IMR-90 (cell line): ENCODE measurements around the gene MAPK8IP3. TPM values are rescaled to one million over a fixed set of nuclear protein-coding genes. Genes with fewer than 3 reads are reported as not detected.

Experiments
- ATAC-seq: fragments of 200-7000 bp; cut with Tn5 transposase; 2 replicates; pipeline ENCODE4 v1.9.1; 2020; ENCODE audit warnings: low read depth, mild to moderate bottlenecking, moderate library complexity
- BruUV-seq: library from RNA; stranded (reverse); fragments of 400-500 nt; replicated peaks from 2 replicates; lab custom pipeline; 2021; lab: Mats Ljungman, UMichigan
- CTCF ChIA-PET: fragments of 300-600 bp; formaldehyde crosslinking; extraction: SDS; loops from one replicate; lab custom pipeline; 2021; ENCODE audit warnings: antibody characterized with exemption; lab: Yijun Ruan, JAX
- POLR2A ChIA-PET: fragments of 300-600 bp; sonication (Branson Sonifier 250); formaldehyde crosslinking; loops from one replicate; lab custom pipeline; 2022; ENCODE audit warnings: antibody characterized with exemption; ENCODE audit not compliant: unreplicated experiment; lab: Charles Lee
- DNase-seq: peaks from one replicate; pipeline ENCODE4 v3.0.0; 2013
- H2AFZ ChIP-seq: replicated peaks from 2 replicates; pipeline ENCODE3; 2013; ENCODE audit warnings: low read length, mild to moderate bottlenecking; ENCODE audit not compliant: poor library complexity
- H2AK5ac ChIP-seq: 2 replicates; pipeline ENCODE4 v1.6.1; 2013; ENCODE audit warnings: low read depth, low read length, inconsistent platforms
- H2AK9ac ChIP-seq: replicated peaks from 2 replicates; pipeline ENCODE3; 2013; ENCODE audit warnings: mild to moderate bottlenecking, low read depth, low read length, moderate library complexity; ENCODE audit not compliant: poor library complexity
- H2BK120ac ChIP-seq: 2 replicates; pipeline ENCODE4 v1.6.1; 2013; ENCODE audit warnings: low read depth, low read length, inconsistent platforms
- H2BK15ac ChIP-seq: 3 replicates; pipeline ENCODE4 v1.6.1; 2013; ENCODE audit warnings: low read depth, low read length, inconsistent platforms
- H2BK20ac ChIP-seq: 2 replicates; pipeline ENCODE4 v1.6.1; 2013; ENCODE audit warnings: low read depth, mild to moderate bottlenecking, inconsistent platforms, low read length, moderate library complexity
- H2BK5ac ChIP-seq: 2 replicates; pipeline ENCODE4 v1.6.1; 2013; ENCODE audit warnings: mild to moderate bottlenecking, low read depth, low read length, inconsistent platforms; ENCODE audit not compliant: poor library complexity, severe bottlenecking
- H3K14ac ChIP-seq: replicated peaks from 2 replicates; pipeline ENCODE4 v1.6.1; 2013; ENCODE audit warnings: low read depth, low read length, inconsistent platforms
- H3K18ac ChIP-seq: 2 replicates; pipeline ENCODE4 v1.6.1; 2013; ENCODE audit warnings: low read depth, low read length, control low read depth
- H3K23ac ChIP-seq: 2 replicates; pipeline ENCODE4 v1.6.1; 2013; ENCODE audit warnings: low read depth, low read length, inconsistent platforms
- H3K27ac ChIP-seq: 2 replicates; pipeline ENCODE4 v1.5.1; 2013; ENCODE audit warnings: mild to moderate bottlenecking, control low read depth, low read length; ENCODE audit not compliant: insufficient read depth
- H3K27me3 ChIP-seq: 2 replicates; pipeline ENCODE4 v1.6.1; 2013; ENCODE audit warnings: low read length; ENCODE audit not compliant: control insufficient read depth, insufficient read depth
- H3K36me3 ChIP-seq: 2 replicates; pipeline ENCODE4 v1.6.1; 2013; ENCODE audit warnings: low read length, mixed read lengths; ENCODE audit not compliant: control insufficient read depth, insufficient read depth
- H3K4ac ChIP-seq: 2 replicates; pipeline ENCODE4 v1.6.1; 2013; ENCODE audit warnings: low read depth, low read length, inconsistent platforms
- H3K4me1 ChIP-seq: 2 replicates; pipeline ENCODE4 v1.6.1; 2013; ENCODE audit warnings: low read length, mixed read lengths; ENCODE audit not compliant: control insufficient read depth, insufficient read depth
- H3K4me2 ChIP-seq: 2 replicates; pipeline ENCODE4 v1.6.1; 2013; ENCODE audit warnings: low read depth, mild to moderate bottlenecking, control low read depth, low read length, moderate library complexity
- H3K4me3 ChIP-seq: 2 replicates; pipeline ENCODE4 v1.5.1; 2013; ENCODE audit warnings: low read depth, mild to moderate bottlenecking, control low read depth, low read length, moderate library complexity; ENCODE audit not compliant: insufficient read depth
- H3K56ac ChIP-seq: 2 replicates; pipeline ENCODE4 v1.6.1; 2013; ENCODE audit warnings: low read length, inconsistent platforms; ENCODE audit not compliant: insufficient read depth; ENCODE audit errors: extremely low read depth
- H3K79me1 ChIP-seq, 2 experiments: 2 replicates each; pipeline ENCODE4 v1.6.1; 2013; ENCODE audit warnings: low read length in 2 of 2, inconsistent platforms in 1 of 2, low read depth in 1 of 2
- H3K9ac ChIP-seq: 2 replicates; pipeline ENCODE4 v1.6.1; 2013; ENCODE audit warnings: low read depth, low read length, control low read depth
- H3K9me1 ChIP-seq: 2 replicates; pipeline ENCODE4 v1.6.1; 2013; ENCODE audit warnings: low read length, inconsistent platforms; ENCODE audit not compliant: insufficient read depth
- H3K9me3 ChIP-seq: 2 replicates; pipeline ENCODE4 v1.6.1; 2013; ENCODE audit warnings: low read length; ENCODE audit not compliant: control insufficient read depth, insufficient read depth
- H4K20me1 ChIP-seq: 2 replicates; pipeline ENCODE4 v1.6.1; 2013; ENCODE audit warnings: low read length, inconsistent platforms; ENCODE audit not compliant: insufficient read depth
- H4K5ac ChIP-seq: 2 replicates; pipeline ENCODE4 v1.6.1; 2013; ENCODE audit warnings: mild to moderate bottlenecking, low read depth, low read length, control low read depth
- H4K8ac ChIP-seq, 2 experiments: 2 replicates each; pipeline ENCODE4 v1.6.1; 2013; ENCODE audit warnings: low read depth in 2 of 2, low read length in 2 of 2, control low read depth in 1 of 2, inconsistent platforms in 1 of 2
- H4K91ac ChIP-seq: 2 replicates; pipeline ENCODE4 v1.6.1; 2013; ENCODE audit warnings: low read depth, low read length, inconsistent platforms; ENCODE audit not compliant: insufficient read depth
- CTCF ChIP-seq: conservative IDR thresholded peaks from 2 replicates; pipeline ENCODE4 v1.5.1; 2012; ENCODE audit warnings: mild to moderate bottlenecking, low read depth, low read length, improper control_type of control experiment
- ELK1 ChIP-seq: fragments of 150-350 bp; IDR thresholded peaks from 2 replicates; pipeline ENCODE4 v1.6.1; 2016; ENCODE audit warnings: low read depth, mild to moderate bottlenecking, low read length, moderate library complexity, borderline replicate concordance
- FOS ChIP-seq: fragments of 150-350 bp; IDR thresholded peaks from 2 replicates; pipeline ENCODE4 v1.6.1; 2016; ENCODE audit warnings: low read depth, low read length
- RAD21 ChIP-seq: IDR thresholded peaks from 2 replicates; pipeline ENCODE4 v1.6.1; 2012; ENCODE audit warnings: low read length, improper control_type of control experiment
- WGBS, 2 experiments: methylation state at CpG; one replicate each; pipeline versions ENCODE4 v1.1.5 to v1.1.7; 2013; ENCODE audit warnings: missing lambda C conversion rate in 2 of 2; ENCODE audit not compliant: insufficient read length in 1 of 2; ENCODE audit errors: extremely low coverage in 2 of 2; 5-methylcytosine and 5-hydroxymethylcytosine counted together
- dilution Hi-C: fragments of 300-500 bp; cut with HindIII; formaldehyde crosslinking; loops from one replicate; pipeline ENCODE4 v1.14.3; 2018; ENCODE audit warnings: low sequenced_read_pairs; ENCODE audit not compliant: unreplicated experiment
- in situ Hi-C: fragments of 300-500 bp; cut with MboI; formaldehyde crosslinking; loops from 3 replicates; pipeline ENCODE4 v1.14.3; 2019; ENCODE audit warnings: low sequenced_read_pairs, inconsistent platforms, mixed read lengths
- intact Hi-C: fragments of 100-400 bp; cut with micrococcal nuclease; formaldehyde crosslinking; loops from 2 replicates; pipeline ENCODE4 v1.10.0; 2022
- polyA plus RNA-seq, 3 experiments: library from polyadenylated mRNA; depleted of rRNA; stranded (reverse); fragments of >200 nt; gene quantifications; 2 replicates each; pipeline ENCODE4 v1.2.3, GENCODE V29; 2012; ENCODE audit warnings: low replicate concordance in 1 of 3
- total RNA-seq: library from RNA; depleted of rRNA; stranded (reverse); fragments of >200 nt; gene quantifications from 2 replicates; pipeline ENCODE4 v1.2.3, GENCODE V29; 2012

The MAPK8IP3 gene
- total and polyA plus RNA-seq, 2 of the 4 experiments (the other 2 are of a cell fraction): 17.0 to 69.1 TPM

GRCh38 chr16:1763521-1764511 lies 57.8 kb downstream of the MAPK8IP3 start:
- H4K91ac ChIP-seq: no peak overlapping the region
- TF ChIP-seq FOS (no peak), ELK1 (no peak), CTCF (peak; percentile 27; the same call in 1 of the 2 replicates), RAD21 (peak; percentile 37)
- in situ Hi-C loops (loop anchor here (5.0 kb wide), 1 partner anchor 52 kb away; no protein-coding TSS in a partner anchor), dilution Hi-C loops (no loop called here), intact Hi-C loops (no loop called here)
- no peak overlapping the region for H2AFZ ChIP-seq
- no peaks in the 10 kb centered on the region for H3K9me3 ChIP-seq
- no peaks in the 10 kb centered on the region; the same call in 1 of the 2 replicates for H4K20me1 ChIP-seq
- no peak overlapping the region for H2BK5ac ChIP-seq
- H3K4me1 ChIP-seq: no peaks in the 10 kb centered on the region
- H3K79me1 ChIP-seq: no peaks in the 10 kb centered on the region
- no peak overlapping the region for H3K27ac ChIP-seq
- no peak overlapping the region for H3K14ac ChIP-seq
- no peak overlapping the region for H3K18ac ChIP-seq
- 63% methylated on average over 18 of the region's 81 CpGs; no CpG with 5 or more reads in 1 of the 2 experiments for WGBS, 2 experiments
- no TSS peak for BruUV-seq
- no peak overlapping the region for H3K9ac ChIP-seq
- no peak overlapping the region for H3K23ac ChIP-seq
- no peaks in the 10 kb centered on the region for H3K9me1 ChIP-seq
- H2BK20ac ChIP-seq: no peak overlapping the region
- no peak overlapping the region for H2BK15ac ChIP-seq
- no peak overlapping the region for H4K5ac ChIP-seq
- no peak overlapping the region for H3K4ac ChIP-seq
- H3K27me3 ChIP-seq: no peaks in the 10 kb centered on the region
- no peak overlapping the region for H2AK9ac ChIP-seq
- no peak overlapping the region for H2BK120ac ChIP-seq
- no peak overlapping the region for H3K4me2 ChIP-seq
- no peak overlapping the region for H3K56ac ChIP-seq
- DNase-seq (no peak), ATAC-seq (no peak)
- H3K36me3 ChIP-seq: peaks cover 83% of the 10 kb centered on the region
- H3K4me3 ChIP-seq: no peak overlapping the region
- ChIA-PET POLR2A (no interaction called here), CTCF (interaction anchor here (1.3 kb wide), 1 partner anchor 51 kb away, joined by 4 read pairs; no protein-coding TSS in a partner anchor)
- no peak overlapping the region for H4K8ac ChIP-seq
- no peak overlapping the region for H2AK5ac ChIP-seq
